Measurements from ENCODE around the gene ABHD17C. TPM values are rescaled to one million over a fixed set of nuclear protein-coding genes. Genes with fewer than 3 reads are reported as not detected.

Gene ABHD17C
- total RNA-seq, 1 donor from 2014 or later, result 6.5 TPM

- no peak overlapping the region for H3K4me3 ChIP-seq (ENCODE audit: low read depth, low read length)
These were observed 94.7 kb downstream of the ABHD17C start for GRCh38 chr15:80789796-80790195.

GRCh38 chr15:80790236-80790635, 95.1 kb downstream of the ABHD17C start:
- Histone ChIP-seq H3K4me3 (ENCODE audit: low read depth, low read length) (no peak overlapping the region), H3K27me3 (ENCODE audit: control insufficient read depth, insufficient read depth, low read length) (peaks cover 4% of the 10 kb centered on the region), H3K36me3 (ENCODE audit: control insufficient read depth, insufficient read depth, low read length) (no peaks in the 10 kb centered on the region)
- no peak for TF ChIP-seq CTCF (IDR thresholded peaks at IDR 0.05; ENCODE audit: insufficient read depth, low read length, poor library complexity, severe bottlenecking)
- no peak for DNase-seq (ENCODE audit: low read depth)

More at GRCh38 chr15:80789796-80790195, 94.7 kb downstream of the ABHD17C start:
- Histone ChIP-seq H3K27me3 (ENCODE audit: control insufficient read depth, insufficient read depth, low read length) (peaks cover 4% of the 10 kb centered on the region), H3K36me3 (ENCODE audit: control insufficient read depth, insufficient read depth, low read length) (no peaks in the 10 kb centered on the region)
- TF ChIP-seq CTCF (IDR thresholded peaks at IDR 0.05; ENCODE audit: insufficient read depth, low read length, poor library complexity, severe bottlenecking), result no peak
- DNase-seq (ENCODE audit: low read depth), result no peak

GRCh38 chr15:80791004-80791403, 95.9 kb downstream of the ABHD17C start:
- no peaks in the 10 kb centered on the region for H3K36me3 ChIP-seq (ENCODE audit: control insufficient read depth, insufficient read depth, low read length)
- peaks cover 4% of the 10 kb centered on the region for H3K27me3 ChIP-seq (ENCODE audit: control insufficient read depth, insufficient read depth, low read length)
- H3K4me3 ChIP-seq (ENCODE audit: low read depth, low read length), result no peak overlapping the region
- TF ChIP-seq CTCF (IDR thresholded peaks at IDR 0.05; ENCODE audit: insufficient read depth, low read length, poor library complexity, severe bottlenecking), result no peak
- DNase-seq (ENCODE audit: low read depth), result no peak

GRCh38 chr15:80796407-80796806, 101.3 kb downstream of the ABHD17C start:
- H3K4me3 ChIP-seq (ENCODE audit: low read depth, low read length), result no peak overlapping the region
- no peaks in the 10 kb centered on the region for H3K36me3 ChIP-seq (ENCODE audit: control insufficient read depth, insufficient read depth, low read length)
- no peak for DNase-seq (ENCODE audit: low read depth)
- peaks cover 4% of the 10 kb centered on the region for H3K27me3 ChIP-seq (ENCODE audit: control insufficient read depth, insufficient read depth, low read length)
- no peak for TF ChIP-seq CTCF (IDR thresholded peaks at IDR 0.05; ENCODE audit: insufficient read depth, low read length, poor library complexity, severe bottlenecking)

GRCh38 chr15:80798911-80799310, 103.8 kb downstream of the ABHD17C start:
- H3K27me3 ChIP-seq (ENCODE audit: control insufficient read depth, insufficient read depth, low read length), result no peaks in the 10 kb centered on the region
- no peak overlapping the region for H3K4me3 ChIP-seq (ENCODE audit: low read depth, low read length)
- no peak for TF ChIP-seq CTCF (IDR thresholded peaks at IDR 0.05; ENCODE audit: insufficient read depth, low read length, poor library complexity, severe bottlenecking)
- DNase-seq (ENCODE audit: low read depth), result no peak
- no peaks in the 10 kb centered on the region for H3K36me3 ChIP-seq (ENCODE audit: control insufficient read depth, insufficient read depth, low read length)

GRCh38 chr15:80800067-80800466, 105.0 kb downstream of the ABHD17C start:
- DNase-seq (ENCODE audit: low read depth), result no peak
- no peaks in the 10 kb centered on the region for H3K36me3 ChIP-seq (ENCODE audit: control insufficient read depth, insufficient read depth, low read length)
- H3K4me3 ChIP-seq (ENCODE audit: low read depth, low read length), result no peak overlapping the region
- TF ChIP-seq CTCF (IDR thresholded peaks at IDR 0.05; ENCODE audit: insufficient read depth, low read length, poor library complexity, severe bottlenecking), result no peak
- no peaks in the 10 kb centered on the region for H3K27me3 ChIP-seq (ENCODE audit: control insufficient read depth, insufficient read depth, low read length)

All from kidney epithelial cell (primary cell).